ENCODE results near the gene FYB1.

GRCh38 chr5:39256477-39257235 lies 37.3 kb upstream of the FYB1 start:
- no peak for TF ChIP-seq CREB1 (IDR thresholded peaks at IDR 0.05; ENCODE audit: low read depth)
- TF ChIP-seq RAD21 (IDR thresholded peaks at IDR 0.05; ENCODE audit: low read depth) = no peak

All from Ishikawa (cell line).